Measurements from ENCODE around the gene WDR20. TPM values are rescaled to one million over a fixed set of nuclear protein-coding genes. Genes with fewer than 3 reads are reported as not detected.
A peak's percentile ranks its signal among the peaks of the same experiment; 100 is the strongest.
"Not testable (repeated sequence)": the region's sequence is repeated elsewhere in the genome, so short reads cannot be mapped to it uniquely, and the experiment has no call there.

WDR20 gene
- total RNA-seq, 1 donor = 15.6 TPM

- peak overlapping the region; percentile 96 for H3K27ac ChIP-seq (ENCODE audit: low read depth, low read length)
- no peak for DNase-seq (ENCODE audit: insufficient read length, low spot score, missing footprints)
- H3K4me2 ChIP-seq (ENCODE audit: insufficient read depth, low read length) = peak overlapping the region; percentile 82
- peak overlapping the region; percentile 75 for H3K4me3 ChIP-seq (ENCODE audit: insufficient read depth, low read length)
- H3K9me3 ChIP-seq (ENCODE audit: low read depth, low read length) = no peaks in the 10 kb centered on the region
- H3K4me1 ChIP-seq (ENCODE audit: insufficient read depth, low read length) = peaks cover 68% of the 10 kb centered on the region
- H4K20me1 ChIP-seq (ENCODE audit: insufficient read depth, low read length) = peaks cover 7% of the 10 kb centered on the region
- no peak overlapping the region for H2AFZ ChIP-seq (ENCODE audit: low read length)
- H3K36me3 ChIP-seq (ENCODE audit: insufficient read depth, low read length) = peaks cover 52% of the 10 kb centered on the region
- no peaks in the 10 kb centered on the region for H3K27me3 ChIP-seq (ENCODE audit: insufficient read depth, low read length)
- TF ChIP-seq, protein P1, sequence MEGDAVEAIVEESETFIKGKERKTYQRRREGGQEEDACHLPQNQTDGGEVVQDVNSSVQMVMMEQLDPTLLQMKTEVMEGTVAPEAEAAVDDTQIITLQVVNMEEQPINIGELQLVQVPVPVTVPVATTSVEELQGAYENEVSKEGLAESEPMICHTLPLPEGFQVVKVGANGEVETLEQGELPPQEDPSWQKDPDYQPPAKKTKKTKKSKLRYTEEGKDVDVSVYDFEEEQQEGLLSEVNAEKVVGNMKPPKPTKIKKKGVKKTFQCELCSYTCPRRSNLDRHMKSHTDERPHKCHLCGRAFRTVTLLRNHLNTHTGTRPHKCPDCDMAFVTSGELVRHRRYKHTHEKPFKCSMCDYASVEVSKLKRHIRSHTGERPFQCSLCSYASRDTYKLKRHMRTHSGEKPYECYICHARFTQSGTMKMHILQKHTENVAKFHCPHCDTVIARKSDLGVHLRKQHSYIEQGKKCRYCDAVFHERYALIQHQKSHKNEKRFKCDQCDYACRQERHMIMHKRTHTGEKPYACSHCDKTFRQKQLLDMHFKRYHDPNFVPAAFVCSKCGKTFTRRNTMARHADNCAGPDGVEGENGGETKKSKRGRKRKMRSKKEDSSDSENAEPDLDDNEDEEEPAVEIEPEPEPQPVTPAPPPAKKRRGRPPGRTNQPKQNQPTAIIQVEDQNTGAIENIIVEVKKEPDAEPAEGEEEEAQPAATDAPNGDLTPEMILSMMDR (IDR thresholded peaks at IDR 0.05; ENCODE audit: extremely low read depth, low read depth, low read length) = no peak
- H3K79me2 ChIP-seq (ENCODE audit: insufficient read depth, low read length) = peaks cover 99% of the 10 kb centered on the region
Observed at GRCh38 chr14:102238131-102238530, 98.4 kb downstream of the WDR20 start.

- H3K79me2 ChIP-seq (ENCODE audit: insufficient read depth, low read length) = peaks cover 99% of the 10 kb centered on the region
- peak overlapping the region; percentile 82 for H3K4me2 ChIP-seq (ENCODE audit: insufficient read depth, low read length)
- peak overlapping the region; percentile 75 for H3K4me3 ChIP-seq (ENCODE audit: insufficient read depth, low read length)
- no peak for DNase-seq (ENCODE audit: insufficient read length, low spot score, missing footprints)
- TF ChIP-seq, protein P1 (IDR thresholded peaks at IDR 0.05; ENCODE audit: extremely low read depth, low read depth, low read length) = no peak
- no peak overlapping the region for H2AFZ ChIP-seq (ENCODE audit: low read length)
- H3K9me3 ChIP-seq (ENCODE audit: low read depth, low read length) = no peaks in the 10 kb centered on the region
- H3K36me3 ChIP-seq (ENCODE audit: insufficient read depth, low read length) = peaks cover 46% of the 10 kb centered on the region
- H3K4me1 ChIP-seq (ENCODE audit: insufficient read depth, low read length) = peaks cover 64% of the 10 kb centered on the region
- H3K27ac ChIP-seq (ENCODE audit: low read depth, low read length) = peak overlapping the region; percentile 96
- H3K27me3 ChIP-seq (ENCODE audit: insufficient read depth, low read length) = no peaks in the 10 kb centered on the region
- H4K20me1 ChIP-seq (ENCODE audit: insufficient read depth, low read length) = peaks cover 3% of the 10 kb centered on the region
Observed at GRCh38 chr14:102238766-102239165, 99.1 kb downstream of the WDR20 start.

DNA sequence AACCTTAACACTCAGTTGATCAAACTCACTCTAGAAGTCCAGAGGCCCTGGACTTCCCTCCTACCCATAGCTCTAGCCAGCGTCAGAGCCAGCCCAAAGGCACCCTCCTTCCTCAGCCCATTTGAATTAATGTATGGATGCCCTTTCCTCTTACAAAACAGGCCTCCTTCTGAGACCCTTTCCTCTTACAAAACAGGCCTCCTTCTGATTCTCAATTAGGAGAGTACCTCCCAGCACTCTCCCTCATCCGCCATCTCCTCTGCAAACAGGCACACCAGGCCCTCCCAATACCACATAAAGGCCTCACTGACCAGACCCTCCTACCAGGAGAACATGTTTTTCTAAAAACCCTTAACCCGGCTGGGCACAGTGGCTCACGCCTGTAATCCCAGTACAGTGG lies 99.5 kb downstream of the WDR20 start:
- H3K27me3 ChIP-seq (ENCODE audit: insufficient read depth, low read length) = no peaks in the 10 kb centered on the region
- DNase-seq (ENCODE audit: insufficient read length, low spot score, missing footprints) = no peak
- TF ChIP-seq, protein P1 (IDR thresholded peaks at IDR 0.05; ENCODE audit: extremely low read depth, low read depth, low read length) = no peak
- peak overlapping the region; percentile 96 for H3K27ac ChIP-seq (ENCODE audit: low read depth, low read length)
- H3K79me2 ChIP-seq (ENCODE audit: insufficient read depth, low read length) = peaks cover 97% of the 10 kb centered on the region
- H3K4me3 ChIP-seq (ENCODE audit: insufficient read depth, low read length) = peak overlapping the region; percentile 75
- peaks cover 3% of the 10 kb centered on the region for H4K20me1 ChIP-seq (ENCODE audit: insufficient read depth, low read length)
- H3K4me2 ChIP-seq (ENCODE audit: insufficient read depth, low read length) = peak overlapping the region; percentile 82
- peaks cover 63% of the 10 kb centered on the region for H3K4me1 ChIP-seq (ENCODE audit: insufficient read depth, low read length)
- no peak overlapping the region for H2AFZ ChIP-seq (ENCODE audit: low read length)
- no peaks in the 10 kb centered on the region for H3K9me3 ChIP-seq (ENCODE audit: low read depth, low read length)
- H3K36me3 ChIP-seq (ENCODE audit: insufficient read depth, low read length) = peaks cover 41% of the 10 kb centered on the region

DNA sequence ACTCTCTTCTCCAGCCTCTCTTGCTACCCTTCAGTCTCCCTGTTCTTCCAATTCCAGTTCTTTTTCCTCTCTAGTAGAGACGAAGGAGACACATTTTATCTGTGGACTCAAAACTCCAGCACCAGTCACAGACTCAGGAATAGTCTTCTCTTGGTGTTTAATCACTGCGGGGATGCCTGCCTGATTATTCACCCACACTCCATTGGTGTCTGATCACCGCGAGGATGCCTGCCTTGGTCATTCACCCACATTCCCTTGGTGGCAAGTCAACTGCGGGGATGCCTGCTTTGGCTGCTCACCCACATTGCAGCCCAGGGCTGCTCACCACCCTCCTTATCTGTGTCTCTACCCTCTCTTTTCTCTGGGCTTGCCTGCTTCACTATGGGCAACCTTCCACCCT lies 100.8 kb downstream of the WDR20 start:
- H4K20me1 ChIP-seq (ENCODE audit: insufficient read depth, low read length) = not testable (repeated sequence)
- H3K4me3 ChIP-seq (ENCODE audit: insufficient read depth, low read length) = peak overlapping the region; percentile 75
- H3K27ac ChIP-seq (ENCODE audit: low read depth, low read length) = peak overlapping the region; percentile 96

More for the DNA sequence above, 100.8 kb downstream of the WDR20 start:
- Histone ChIP-seq H3K36me3 (ENCODE audit: insufficient read depth, low read length) (peaks cover 34% of the 10 kb centered on the region), H3K79me2 (ENCODE audit: insufficient read depth, low read length) (peaks cover 89% of the 10 kb centered on the region), H3K4me1 (ENCODE audit: insufficient read depth, low read length) (peaks cover 52% of the 10 kb centered on the region), H3K4me2 (ENCODE audit: insufficient read depth, low read length) (peak overlapping the region; percentile 82)
- not testable (repeated sequence) for DNase-seq (ENCODE audit: insufficient read length, low spot score, missing footprints); H3K27me3 ChIP-seq (ENCODE audit: insufficient read depth, low read length); H3K9me3 ChIP-seq (ENCODE audit: low read depth, low read length); H2AFZ ChIP-seq (ENCODE audit: low read length)

All from osteoblast (primary cell).